Adrenal gland (tissue), 12 donors: ENCODE measurements around the gene ATP6AP1. TPM values are rescaled to one million over a fixed set of nuclear protein-coding genes. Genes with fewer than 3 reads are reported as not detected.

Source experiments
- DNase-seq, 7 donors: peaks; one replicate each; pipeline ENCODE4 v3.0.0-alpha.2; 2019 to 2020
- H3K27ac ChIP-seq, 5 donors: fragments of 200-600 bp; sonication (generic) in 4 of 5; 1 replicate in 3 of 5; 2 replicates in 2 of 5; pipeline versions ENCODE4 v1.5.1 to v1.8.0; 2016 to 2020; ENCODE audit warnings: mild to moderate bottlenecking in 1 of 5
- H3K27me3 ChIP-seq: fragments of 200-600 bp; 2 replicates; pipeline ENCODE4 v1.8.0; 2021
- H3K36me3 ChIP-seq, 2 donors: fragments of 200-600 bp; replicated peaks in 1 of 2; 1 replicate in 1 of 2; 2 replicates in 1 of 2; pipeline versions ENCODE4 v1.5.1 to v1.8.0; 2018 to 2022
- H3K4me1 ChIP-seq, 2 donors: fragments of 200-600 bp; replicated peaks in 1 of 2; 1 replicate in 1 of 2; 2 replicates in 1 of 2; pipeline versions ENCODE4 v1.5.1 to v1.8.0; 2018 to 2021
- H3K4me3 ChIP-seq, 4 donors: fragments of 200-600 bp; sonication (generic) in 3 of 4; one replicate each; pipeline ENCODE4 v1.5.1; 2016 to 2018
- H3K9me3 ChIP-seq, 3 donors: fragments of 200-600 bp; sonication (generic) in 1 of 3; replicated peaks in 1 of 3; 1 replicate in 2 of 3; 2 replicates in 1 of 3; pipeline versions ENCODE4 v1.5.1 to v1.8.0; 2016 to 2021
- POLR2A ChIP-seq, 2 donors: fragments of 450-650 bp; IDR thresholded peaks; one replicate each; pipeline ENCODE4 v1.6.1; 2017; ENCODE audit warnings: antibody characterized with exemption in 2 of 2, mild to moderate bottlenecking in 2 of 2, moderate library complexity in 1 of 2
- WGBS, 4 donors: extraction: QIAGEN DNeasy Blood & Tissue Kit in 2 of 4; methylation state at CpG; one replicate each; pipeline versions ENCODE4 v1.1.5 to v1.1.7; 2013 to 2017; 5-methylcytosine and 5-hydroxymethylcytosine counted together
- intact Hi-C, 2 donors: fragments of 100-400 bp; cut with DNase I; formaldehyde crosslinking; loops; one replicate each; pipeline versions ENCODE4 v1.14.1 to v1.15.0; 2022 to 2023
- polyA plus RNA-seq, 3 donors: library from polyadenylated mRNA; stranded (reverse); fragments of 200-250 nt in 2 of 3; fragments of 350-450 nt in 1 of 3; fragmentation: Illumina TruSeq in 1 of 3; extraction: RNeasy Lipid Tissue Mini Kit (QIAGEN cat#74804) in 1 of 3; gene quantifications; one replicate each; pipeline ENCODE4 v1.2.3, GENCODE V29; 2013 to 2014
- total RNA-seq, 9 donors: library from RNA; depleted of rRNA in 4 of 9; stranded (reverse); fragments of >200 nt in 4 of 9; fragments of 120-200 nt in 1 of 9; fragmentation: NEBNext Ultra II Directional in 1 of 9; extraction: Animal tissue kit (Norgen Biotek cat#: 25700) in 1 of 9; gene quantifications; one replicate each; pipeline versions ENCODE4 v1.1.0 to v1.2.4, GENCODE V29; 2013 to 2023
- TF ChIP-seq, protein P1 (sequence below), 6 experiments: fragments of 450-650 bp in 4 of 6; fragments of 200-600 bp in 2 of 6; sonication (generic) in 1 of 6; IDR thresholded peaks; 1 replicate in 5 of 6; 2 replicates in 1 of 6; pipeline versions ENCODE4 v1.5.1 to v1.8.0; 2016 to 2021; ENCODE audit warnings: antibody characterized with exemption in 6 of 6, mild to moderate bottlenecking in 2 of 6, moderate library complexity in 1 of 6
- donor health status: healthy with polysubstance abuse.
- donor health status: Bipolar disorder and iron deficiency.
- donor health status: DM: yes; HTN: yes; CAD: no.
- donor health status: DM: no; HTN: no; CAD: no.
- donor health status: DM: no; HTN: no; CAD: no.
- donor health status: DM: yes; HTN: yes; CAD: no.

Gene ATP6AP1
- total and polyA plus RNA-seq, 12 donors = 55.4 to 170 (median 117) TPM

DNA sequence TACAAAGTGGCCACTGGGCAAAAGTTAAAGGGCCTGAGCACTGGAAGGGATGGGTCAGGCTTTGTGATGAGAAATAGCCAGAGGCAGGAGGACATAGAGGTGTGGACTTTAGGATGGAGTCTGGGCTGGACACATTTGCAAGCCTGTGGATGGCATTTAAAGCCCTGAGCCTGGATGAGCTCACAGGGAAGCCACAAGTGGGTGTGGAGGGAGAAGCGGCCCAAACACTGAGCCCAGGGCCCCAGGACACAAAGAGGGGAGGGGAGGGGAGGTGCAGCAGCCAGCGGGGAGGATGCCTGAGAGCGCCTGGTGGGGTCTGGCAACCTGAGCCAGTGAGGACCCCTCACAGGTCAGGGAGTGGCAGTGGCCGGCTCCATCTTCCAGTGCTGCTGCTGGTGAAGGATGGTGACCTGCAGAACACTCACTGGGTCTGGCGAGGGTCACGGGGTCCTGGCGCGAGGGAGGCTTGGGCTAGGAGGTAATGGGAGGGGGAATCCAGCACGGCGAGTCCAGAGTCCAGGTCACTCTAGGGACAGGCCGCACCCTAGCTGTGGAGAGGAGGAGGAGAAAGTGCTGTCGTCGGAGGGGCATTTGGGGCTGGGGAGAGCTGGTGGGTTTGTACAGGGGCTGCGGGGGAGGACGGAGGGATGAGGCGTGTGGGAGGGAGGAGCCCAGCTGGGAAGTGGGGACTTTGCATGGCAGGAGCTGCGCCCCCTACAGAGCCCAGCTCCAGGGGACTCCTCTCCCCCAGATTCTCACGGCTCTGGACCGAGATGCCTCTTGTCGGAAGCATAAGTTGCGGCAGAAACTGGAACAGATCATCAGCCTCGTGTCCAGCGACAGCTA lies 43.6 kb downstream of the ATP6AP1 start:
- H3K4me1 ChIP-seq = no peaks in the 10 kb centered on the region
- TF ChIP-seq, protein P1, sequence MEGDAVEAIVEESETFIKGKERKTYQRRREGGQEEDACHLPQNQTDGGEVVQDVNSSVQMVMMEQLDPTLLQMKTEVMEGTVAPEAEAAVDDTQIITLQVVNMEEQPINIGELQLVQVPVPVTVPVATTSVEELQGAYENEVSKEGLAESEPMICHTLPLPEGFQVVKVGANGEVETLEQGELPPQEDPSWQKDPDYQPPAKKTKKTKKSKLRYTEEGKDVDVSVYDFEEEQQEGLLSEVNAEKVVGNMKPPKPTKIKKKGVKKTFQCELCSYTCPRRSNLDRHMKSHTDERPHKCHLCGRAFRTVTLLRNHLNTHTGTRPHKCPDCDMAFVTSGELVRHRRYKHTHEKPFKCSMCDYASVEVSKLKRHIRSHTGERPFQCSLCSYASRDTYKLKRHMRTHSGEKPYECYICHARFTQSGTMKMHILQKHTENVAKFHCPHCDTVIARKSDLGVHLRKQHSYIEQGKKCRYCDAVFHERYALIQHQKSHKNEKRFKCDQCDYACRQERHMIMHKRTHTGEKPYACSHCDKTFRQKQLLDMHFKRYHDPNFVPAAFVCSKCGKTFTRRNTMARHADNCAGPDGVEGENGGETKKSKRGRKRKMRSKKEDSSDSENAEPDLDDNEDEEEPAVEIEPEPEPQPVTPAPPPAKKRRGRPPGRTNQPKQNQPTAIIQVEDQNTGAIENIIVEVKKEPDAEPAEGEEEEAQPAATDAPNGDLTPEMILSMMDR (IDR thresholded peaks at IDR 0.05) = no peak
- TF ChIP-seq POLR2A (IDR thresholded peaks at IDR 0.05) = no peak
- peaks cover 0 to 44% of the 10 kb centered on the region in 2 donors for H3K36me3 ChIP-seq
- H3K27me3 ChIP-seq = no peaks in the 10 kb centered on the region
- 86 to 93% (median 91%) methylated on average over 13 to 22 of the region's 23 CpGs for whole genome bisulfite sequencing, 4 donors
- H3K9me3 ChIP-seq = no peaks in the 10 kb centered on the region
- intact Hi-C loops = no loop called here
- no peak overlapping the region for H3K27ac ChIP-seq
- H3K4me3 ChIP-seq = no peak overlapping the region
- DNase-seq = no peak

DNA sequence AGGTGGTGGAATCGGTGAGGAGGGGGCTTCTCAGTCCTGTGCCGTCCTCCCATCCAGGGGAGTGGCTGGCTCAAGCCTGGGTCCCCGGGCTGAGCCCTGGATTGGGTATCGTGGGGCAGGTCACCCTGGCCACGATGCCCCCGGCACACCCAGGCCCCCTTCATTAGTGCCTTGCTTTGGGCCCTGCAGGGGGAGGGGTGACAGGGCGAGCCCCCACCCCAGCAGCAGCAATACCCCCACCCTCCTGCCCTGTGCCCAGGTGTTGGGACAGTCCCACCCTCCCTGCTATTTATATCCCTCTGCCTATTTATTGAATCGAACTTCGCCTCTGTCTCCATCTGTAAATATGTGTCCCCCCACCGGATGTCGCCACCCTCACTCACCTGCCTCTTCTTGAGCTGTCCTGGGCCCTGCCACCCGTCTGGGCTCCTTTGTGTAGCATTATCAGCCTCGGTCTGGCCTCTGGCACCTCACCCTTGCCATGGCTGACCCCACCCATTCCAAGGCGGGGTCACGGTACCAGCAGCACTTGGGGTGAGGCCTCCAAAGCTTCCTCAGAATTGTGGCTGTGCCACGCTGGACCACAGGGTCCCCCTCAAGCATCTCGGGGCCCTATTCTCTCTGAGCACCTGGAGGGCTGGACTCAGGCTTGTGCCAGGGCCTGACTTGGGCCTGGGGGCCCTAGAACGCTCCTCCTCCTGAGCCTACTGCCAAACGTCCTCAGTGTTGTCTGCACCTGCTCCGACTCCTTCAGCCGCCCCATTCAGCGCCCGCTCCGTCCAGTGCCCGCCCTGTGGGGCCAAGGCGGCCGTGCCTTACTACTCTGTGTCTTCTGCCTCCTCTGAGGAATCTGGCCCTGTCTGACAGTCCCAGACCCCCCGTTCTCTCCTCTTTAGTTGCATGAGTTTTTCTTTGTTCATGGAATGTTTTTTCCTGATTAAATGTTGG lies 44.5 kb downstream of the ATP6AP1 start:
- Histone ChIP-seq H3K4me1 (no peaks in the 10 kb centered on the region), H3K27me3 (no peaks in the 10 kb centered on the region), H3K36me3 (peaks cover 0 to 37% of the 10 kb centered on the region in 2 donors), H3K4me3 (no peak overlapping the region), H3K9me3 (no peaks in the 10 kb centered on the region), H3K27ac (no peak overlapping the region)
- WGBS, 4 donors = 79 to 83% (median 81%) methylated on average over 10 to 28 of the region's 28 CpGs
- DNase-seq = peak in 1 of 7 donors; percentile 8
- TF ChIP-seq, protein P1 (IDR thresholded peaks at IDR 0.05) = no peak
- no peak for TF ChIP-seq POLR2A (IDR thresholded peaks at IDR 0.05)
- intact Hi-C loops = no loop called here

DNA sequence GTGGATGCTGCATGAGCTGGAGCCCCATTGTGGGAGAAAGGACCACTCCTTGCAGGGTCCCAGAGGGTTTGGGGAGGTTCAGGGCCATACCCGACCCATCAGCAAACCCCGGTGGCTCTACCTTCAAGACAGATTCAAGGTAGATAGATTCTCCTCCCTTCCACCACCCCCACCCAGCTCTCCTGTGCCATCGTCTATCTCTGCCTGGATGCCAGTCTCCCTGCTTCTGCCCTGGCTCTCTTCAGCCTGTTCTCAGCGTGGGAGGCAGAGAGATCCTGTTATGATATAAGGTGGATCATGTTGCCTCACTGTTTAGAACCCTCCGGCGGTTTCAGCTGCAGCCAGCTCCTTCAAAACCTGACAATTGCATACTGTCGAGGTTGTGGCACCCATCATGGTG lies 45.2 kb downstream of the ATP6AP1 start:
- WGBS, 4 donors = 79 to 86% (median 80%) methylated on average over 6 to 7 of the region's 7 CpGs
- no peak for DNase-seq
- Histone ChIP-seq H3K4me1 (no peaks in the 10 kb centered on the region), H3K9me3 (no peaks in the 10 kb centered on the region), H3K36me3 (peaks cover 0 to 30% of the 10 kb centered on the region in 2 donors), H3K4me3 (no peak overlapping the region), H3K27ac (no peak overlapping the region), H3K27me3 (no peaks in the 10 kb centered on the region)
- intact Hi-C loops = no loop called here
- TF ChIP-seq POLR2A (IDR thresholded peaks at IDR 0.05) = no peak
- TF ChIP-seq, protein P1 (IDR thresholded peaks at IDR 0.05) = no peak

- 86 to 96% (median 89%) methylated on average over 7 to 8 of the region's 8 CpGs for WGBS, 4 donors
- DNase-seq = no peak
These were observed 48.3 kb downstream of the ATP6AP1 start for GRCh38 chrX:154476821-154477220.

More at GRCh38 chrX:154476821-154477220, 48.3 kb downstream of the ATP6AP1 start:
- TF ChIP-seq, protein P1 (IDR thresholded peaks at IDR 0.05) = no peak
- no peak for TF ChIP-seq POLR2A (IDR thresholded peaks at IDR 0.05)
- intact Hi-C loops = no loop called here
- Histone ChIP-seq H3K4me3 (no peak overlapping the region), H3K27me3 (no peaks in the 10 kb centered on the region), H3K27ac (no peak overlapping the region), H3K4me1 (no peaks in the 10 kb centered on the region), H3K36me3 (no peaks in the 10 kb centered on the region), H3K9me3 (no peaks in the 10 kb centered on the region)
